ENCODE measurements around the gene IGLL1.

GRCh38 chr22:23548501-23549197, 31.4 kb downstream of the IGLL1 start:
- no peak for TF ChIP-seq CTCF (IDR thresholded peaks at IDR 0.05; ENCODE audit: low read depth, low read length, poor library complexity, severe bottlenecking)
- no peak for TF ChIP-seq EZH2phosphoT487 (IDR thresholded peaks at IDR 0.05; ENCODE audit: borderline replicate concordance, low read length)

All from DOHH2 (cell line).